IPS-18a (cell line): Measurements from ENCODE around the gene TMEM62.
"Not testable (repeated sequence)": the region's sequence is repeated elsewhere in the genome, so short reads cannot be mapped to it uniquely, and the experiment has no call there.

Experiments
- H3K27ac ChIP-seq: one replicate; pipeline ENCODE4 v1.5.1; 2013; ENCODE audit warnings: low read length
- H3K27me3 ChIP-seq: one replicate; pipeline ENCODE4 v1.6.1; 2013; ENCODE audit warnings: mild to moderate bottlenecking, low read length; ENCODE audit not compliant: control insufficient read depth, insufficient read depth
- H3K36me3 ChIP-seq: one replicate; pipeline ENCODE4 v1.6.1; 2013; ENCODE audit warnings: low read depth, low read length; ENCODE audit not compliant: control insufficient read depth
- H3K4me1 ChIP-seq: one replicate; pipeline ENCODE4 v1.6.1; 2013; ENCODE audit warnings: low read depth, low read length; ENCODE audit not compliant: control insufficient read depth
- H3K4me3 ChIP-seq: one replicate; pipeline ENCODE4 v1.5.1; 2013; ENCODE audit warnings: low read length
- H3K9ac ChIP-seq: one replicate; pipeline ENCODE4 v1.6.1; 2013; ENCODE audit warnings: mild to moderate bottlenecking, low read length, moderate library complexity
- H3K9me3 ChIP-seq: one replicate; pipeline ENCODE4 v1.6.1; 2013; ENCODE audit warnings: low read depth, low read length; ENCODE audit not compliant: control insufficient read depth

Gene TMEM62

DNA sequence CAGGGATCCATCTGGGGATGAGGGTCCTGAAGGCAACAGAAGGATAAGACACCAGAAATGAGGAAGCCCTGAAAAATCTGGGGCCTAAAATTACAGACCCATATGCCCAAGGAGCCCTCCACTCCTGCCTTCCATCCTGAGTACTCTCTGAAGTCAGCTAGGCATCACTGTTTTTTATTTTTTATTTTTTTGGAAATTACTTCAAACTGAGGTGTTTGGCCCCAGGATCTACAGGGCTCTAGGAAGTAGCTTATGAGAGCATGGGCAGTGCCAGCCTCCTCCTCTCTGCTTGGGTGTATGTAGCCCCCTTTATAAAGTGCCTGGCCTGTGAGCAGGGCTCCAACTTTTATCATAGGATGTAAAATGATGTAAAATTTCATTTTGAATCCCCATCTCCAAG, 79.6 kb downstream of the TMEM62 start:
- Histone ChIP-seq H3K36me3 (no peaks in the 10 kb centered on the region), H3K9ac (no peak overlapping the region), H3K4me3 (no peak overlapping the region), H3K9me3 (no peaks in the 10 kb centered on the region), H3K4me1 (no peaks in the 10 kb centered on the region), H3K27ac (no peak overlapping the region), H3K27me3 (no peaks in the 10 kb centered on the region)

DNA sequence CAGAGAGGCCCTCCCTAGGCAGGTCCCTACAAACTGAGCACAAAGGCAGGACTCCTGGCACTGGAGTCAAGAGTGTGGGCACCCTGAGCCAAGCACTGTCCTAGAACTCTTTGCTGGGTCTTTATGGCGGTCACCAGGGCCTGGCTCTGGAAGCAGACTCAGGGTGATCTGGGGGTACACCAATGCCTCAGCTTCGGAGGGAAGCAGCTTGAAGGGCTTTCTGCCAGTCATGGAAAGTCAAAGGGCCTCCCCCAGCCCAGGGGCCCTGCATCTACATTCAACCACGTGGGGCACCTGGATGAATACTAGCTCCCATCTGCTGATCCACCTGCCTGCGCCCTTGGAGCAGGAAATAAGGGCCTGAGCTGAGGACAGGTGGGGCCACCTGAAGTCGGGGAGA, 80.1 kb downstream of the TMEM62 start:
- H3K27me3 ChIP-seq: no peaks in the 10 kb centered on the region
- H3K27ac ChIP-seq: no peak overlapping the region
- no peaks in the 10 kb centered on the region for H3K4me1 ChIP-seq
- H3K4me3 ChIP-seq: no peak overlapping the region
- H3K9ac ChIP-seq: no peak overlapping the region
- H3K36me3 ChIP-seq: no peaks in the 10 kb centered on the region
- no peaks in the 10 kb centered on the region for H3K9me3 ChIP-seq

DNA sequence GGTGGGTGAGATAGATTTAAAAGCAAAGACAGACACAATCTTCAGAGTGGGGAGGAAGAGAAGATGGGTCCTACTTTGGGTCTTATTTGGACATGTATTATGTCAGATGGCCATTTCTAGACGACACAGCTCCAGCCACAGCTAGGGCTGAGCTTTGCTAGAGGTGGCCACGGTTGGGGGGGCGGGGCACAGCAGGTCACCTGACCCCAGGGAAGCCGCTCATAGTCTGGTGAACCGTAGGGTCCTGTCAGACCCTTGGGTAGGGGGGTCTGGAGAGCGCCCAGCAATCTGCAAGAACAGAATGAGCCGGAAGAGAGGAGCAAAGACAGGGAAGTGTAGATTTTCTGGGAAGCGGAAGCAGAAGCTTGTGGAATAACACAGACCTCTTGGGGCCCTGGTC, 80.8 kb downstream of the TMEM62 start:
- Histone ChIP-seq H3K4me3 (no peak overlapping the region), H3K4me1 (no peaks in the 10 kb centered on the region), H3K9me3 (no peaks in the 10 kb centered on the region), H3K36me3 (no peaks in the 10 kb centered on the region), H3K27me3 (no peaks in the 10 kb centered on the region), H3K27ac (no peak overlapping the region), H3K9ac (no peak overlapping the region)

DNA sequence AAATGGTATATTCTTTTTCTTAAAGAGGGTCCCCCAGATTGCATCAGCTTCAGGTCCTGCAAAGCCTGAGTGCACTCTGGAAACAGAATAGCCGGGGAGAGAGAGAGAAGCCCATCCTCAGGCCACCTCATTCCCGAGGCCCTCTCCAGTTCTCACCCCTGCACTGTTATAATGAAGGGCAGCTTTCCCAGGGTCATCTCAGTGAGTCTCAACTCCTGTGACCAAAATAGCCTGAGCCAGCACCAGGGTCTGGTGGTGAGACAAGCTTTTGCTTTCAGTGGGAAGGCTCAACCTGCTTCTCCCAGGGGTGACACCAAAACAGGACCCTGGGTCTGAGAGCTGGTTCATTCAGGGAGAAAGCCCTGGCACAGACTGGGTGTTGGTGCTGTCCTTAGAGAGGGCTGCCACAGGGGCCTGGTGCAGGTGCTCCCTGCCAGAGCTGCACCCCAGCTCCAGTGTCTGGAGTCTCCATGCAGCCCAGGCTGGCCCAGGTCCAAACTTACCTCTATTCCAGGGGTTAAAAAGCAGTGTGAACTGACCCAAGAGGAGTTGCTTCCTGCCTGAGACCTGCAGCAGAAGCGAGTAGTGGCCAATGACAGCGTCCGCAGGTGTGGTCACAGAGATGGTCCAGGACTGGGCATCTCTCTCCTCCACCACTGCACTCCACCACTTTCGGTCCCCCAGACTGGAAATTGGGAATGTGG, 81.4 kb downstream of the TMEM62 start:
- H3K9me3 ChIP-seq: no peaks in the 10 kb centered on the region
- no peak overlapping the region for H3K9ac ChIP-seq
- H3K27ac ChIP-seq: no peak overlapping the region
- no peak overlapping the region for H3K4me3 ChIP-seq
- no peaks in the 10 kb centered on the region for H3K4me1 ChIP-seq
- H3K27me3 ChIP-seq: no peaks in the 10 kb centered on the region
- H3K36me3 ChIP-seq: no peaks in the 10 kb centered on the region

DNA sequence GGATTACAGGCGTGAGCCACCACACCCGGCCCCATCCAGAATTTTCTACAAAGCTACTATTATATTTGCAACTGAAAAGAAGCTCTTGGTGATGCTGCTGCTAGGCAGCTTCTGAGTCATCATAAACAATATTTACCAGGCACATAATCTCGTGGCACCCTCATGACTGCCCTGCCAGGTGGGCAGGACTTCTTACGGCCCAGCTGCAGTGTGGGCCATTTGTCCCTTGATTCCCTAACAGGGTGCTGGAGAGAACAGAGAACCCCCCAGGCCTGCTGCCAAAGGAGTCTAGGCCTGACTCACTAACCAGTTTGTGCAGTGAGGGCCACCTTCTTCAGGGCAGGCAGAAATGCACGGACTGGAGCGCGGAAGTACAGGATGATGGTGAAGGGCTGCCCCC, 82.6 kb downstream of the TMEM62 start:
- Histone ChIP-seq H3K36me3 (no peaks in the 10 kb centered on the region), H3K27ac (no peak overlapping the region), H3K4me1 (no peaks in the 10 kb centered on the region), H3K9ac (no peak overlapping the region), H3K27me3 (no peaks in the 10 kb centered on the region), H3K4me3 (no peak overlapping the region), H3K9me3 (no peaks in the 10 kb centered on the region)

DNA sequence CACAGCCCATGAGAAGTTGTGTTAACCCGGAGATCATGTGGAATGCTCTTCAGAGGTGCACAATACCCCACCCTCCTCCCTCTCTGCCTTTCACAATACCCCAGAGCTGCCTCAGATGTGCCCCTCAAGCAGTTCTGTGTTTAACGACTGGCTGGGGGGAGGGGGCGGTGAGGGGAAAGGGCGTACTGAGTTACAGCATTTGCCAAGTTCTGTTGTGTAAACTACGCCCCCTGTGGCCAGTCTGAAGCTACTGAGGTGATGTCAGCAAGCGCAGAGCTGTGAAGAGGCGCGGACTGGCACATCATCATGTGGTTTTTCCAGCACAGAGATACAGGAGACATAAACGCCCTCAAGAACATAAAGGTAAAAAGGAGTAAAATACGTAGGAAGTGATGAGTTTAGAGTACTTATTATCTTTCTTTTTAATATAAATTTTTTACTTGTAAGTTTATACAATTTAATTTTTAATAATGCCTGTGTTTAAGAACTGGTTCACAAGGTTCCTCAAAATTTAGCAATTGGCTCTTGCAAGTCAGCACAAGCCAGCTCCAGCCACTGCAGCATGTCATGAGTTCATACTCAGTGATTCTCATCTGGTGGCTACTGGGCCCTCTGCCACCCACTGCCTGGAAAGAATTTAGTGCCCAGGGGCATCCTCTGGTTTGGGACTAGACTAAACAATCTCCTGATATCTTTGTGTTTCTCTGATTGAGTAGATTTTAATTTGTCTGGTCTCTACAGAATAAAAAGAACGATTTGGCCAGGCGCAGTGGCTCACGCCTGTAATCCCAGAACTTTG, 85.7 kb downstream of the TMEM62 start:
- H3K4me3 ChIP-seq: no peak overlapping the region
- H3K4me1 ChIP-seq: no peaks in the 10 kb centered on the region
- H3K9ac ChIP-seq: no peak overlapping the region
- no peaks in the 10 kb centered on the region for H3K27me3 ChIP-seq
- H3K36me3 ChIP-seq: no peaks in the 10 kb centered on the region
- H3K9me3 ChIP-seq: no peaks in the 10 kb centered on the region
- no peak overlapping the region for H3K27ac ChIP-seq

DNA sequence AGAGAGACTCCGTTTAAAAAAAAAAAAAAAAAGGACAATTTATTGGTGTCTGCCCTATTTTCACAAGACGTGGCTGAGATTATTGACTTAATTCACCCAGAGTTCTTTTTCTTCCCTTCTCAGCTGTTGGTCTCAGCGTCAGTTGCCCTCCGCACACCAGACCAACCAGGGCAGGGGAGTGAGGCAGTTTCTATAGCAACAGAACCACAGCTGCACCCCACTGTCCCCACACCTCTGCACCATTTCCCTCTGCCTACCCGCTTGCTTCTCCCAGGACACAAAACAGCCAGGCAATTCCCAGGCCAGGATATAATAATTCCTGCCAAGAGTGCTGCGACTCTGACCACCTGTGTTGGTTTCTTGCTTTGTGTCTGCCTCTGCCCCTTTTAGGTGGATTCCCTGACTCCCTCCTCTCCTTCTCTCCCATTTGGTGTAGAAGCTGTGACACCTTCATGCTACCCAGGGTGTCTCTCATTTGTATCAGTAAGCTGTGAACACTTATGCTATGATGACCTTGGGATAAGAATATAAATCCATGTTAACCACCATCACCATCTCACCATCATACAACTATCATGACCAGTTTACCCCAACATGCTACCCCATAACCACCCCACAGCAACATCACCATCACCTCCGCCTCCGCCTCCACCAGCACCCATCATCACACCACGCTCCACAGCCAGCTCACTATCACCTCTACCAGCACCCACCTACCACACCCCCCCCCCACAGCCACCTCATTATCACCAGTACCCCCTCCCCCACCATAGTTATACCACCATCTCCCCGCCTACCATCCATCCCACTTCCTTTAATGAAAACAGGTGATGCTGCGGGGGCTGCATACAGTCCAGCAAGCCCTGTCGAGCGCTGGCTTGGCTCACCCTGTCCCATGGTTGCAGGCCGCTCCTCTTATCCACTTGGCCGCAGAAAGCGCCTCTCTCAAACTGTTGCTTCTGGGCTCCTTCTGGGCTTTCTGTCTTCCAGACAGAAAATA, 86.8 kb downstream of the TMEM62 start:
- no peak overlapping the region for H3K27ac ChIP-seq
- no peaks in the 10 kb centered on the region for H3K4me1 ChIP-seq

DNA sequence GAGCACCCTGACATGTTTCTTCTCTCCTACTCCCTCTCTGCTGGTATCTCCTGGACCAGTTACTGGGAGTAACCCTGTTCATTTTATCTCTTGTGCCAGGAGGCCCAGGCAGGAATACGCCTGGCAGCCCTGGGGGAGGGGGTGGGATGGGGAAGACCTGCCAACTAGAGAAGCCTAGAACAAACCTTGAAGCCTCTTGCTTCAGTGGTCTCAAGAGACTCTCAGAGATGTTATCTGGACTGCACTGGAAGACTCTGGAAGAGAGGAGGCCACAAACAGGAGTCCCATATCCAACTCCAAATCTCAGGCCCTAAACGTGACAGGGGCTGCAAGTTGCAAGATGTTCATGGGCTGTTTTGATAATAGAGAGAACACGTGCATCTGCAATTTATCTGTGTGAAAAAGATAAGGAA, 87.6 kb downstream of the TMEM62 start, which contains the start of gene EPB42:
EPB42 (minus strand) TSS at position 28 of the 413 bp plus-strand sequence. CDS start 193 bp downstream, outside the sequence.
- no peaks in the 10 kb centered on the region for H3K9me3 ChIP-seq
- H3K4me1 ChIP-seq: no peaks in the 10 kb centered on the region
- no peak within 1 kb of the TSS for H3K27ac ChIP-seq

More for the DNA sequence above, 86.8 kb downstream of the TMEM62 start:
- Histone ChIP-seq H3K9me3 (no peaks in the 10 kb centered on the region), H3K36me3 (no peaks in the 10 kb centered on the region), H3K4me3 (no peak overlapping the region), H3K9ac (no peak overlapping the region), H3K27me3 (no peaks in the 10 kb centered on the region)

DNA sequence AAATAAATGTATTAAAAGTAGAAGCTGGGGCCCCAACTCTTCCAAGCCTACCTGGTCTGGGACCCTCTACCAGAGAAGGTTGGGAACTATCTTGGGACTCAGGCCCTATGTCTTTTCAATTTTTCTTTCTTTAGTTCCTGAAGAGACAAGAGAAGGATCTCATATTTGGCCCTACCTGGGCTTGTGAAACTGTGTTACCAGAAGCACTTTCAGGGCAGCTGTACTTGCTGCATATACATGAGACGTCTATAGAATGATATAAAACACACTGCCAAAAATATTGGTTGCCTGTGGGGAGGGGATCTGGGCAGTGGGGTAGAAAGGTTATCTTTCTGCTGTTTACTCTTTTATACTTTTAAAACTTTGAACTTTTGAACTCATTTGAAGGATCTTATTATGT, 88.0 kb downstream of the TMEM62 start:
- H3K36me3 ChIP-seq: no peaks in the 10 kb centered on the region
- H3K4me3 ChIP-seq: no peak overlapping the region
- H3K4me1 ChIP-seq: no peaks in the 10 kb centered on the region
- no peak overlapping the region for H3K9ac ChIP-seq
- H3K27me3 ChIP-seq: no peaks in the 10 kb centered on the region
- no peak overlapping the region for H3K27ac ChIP-seq
- no peaks in the 10 kb centered on the region for H3K9me3 ChIP-seq

More for the DNA sequence above, 87.6 kb downstream of the TMEM62 start, which contains the start of gene EPB42:
- H3K36me3 ChIP-seq: no peaks in the 10 kb centered on the region
- no peak within 1 kb of the TSS for H3K4me3 ChIP-seq
- no peak within 1 kb of the TSS for H3K9ac ChIP-seq
- no peaks in the 10 kb centered on the region for H3K27me3 ChIP-seq

DNA sequence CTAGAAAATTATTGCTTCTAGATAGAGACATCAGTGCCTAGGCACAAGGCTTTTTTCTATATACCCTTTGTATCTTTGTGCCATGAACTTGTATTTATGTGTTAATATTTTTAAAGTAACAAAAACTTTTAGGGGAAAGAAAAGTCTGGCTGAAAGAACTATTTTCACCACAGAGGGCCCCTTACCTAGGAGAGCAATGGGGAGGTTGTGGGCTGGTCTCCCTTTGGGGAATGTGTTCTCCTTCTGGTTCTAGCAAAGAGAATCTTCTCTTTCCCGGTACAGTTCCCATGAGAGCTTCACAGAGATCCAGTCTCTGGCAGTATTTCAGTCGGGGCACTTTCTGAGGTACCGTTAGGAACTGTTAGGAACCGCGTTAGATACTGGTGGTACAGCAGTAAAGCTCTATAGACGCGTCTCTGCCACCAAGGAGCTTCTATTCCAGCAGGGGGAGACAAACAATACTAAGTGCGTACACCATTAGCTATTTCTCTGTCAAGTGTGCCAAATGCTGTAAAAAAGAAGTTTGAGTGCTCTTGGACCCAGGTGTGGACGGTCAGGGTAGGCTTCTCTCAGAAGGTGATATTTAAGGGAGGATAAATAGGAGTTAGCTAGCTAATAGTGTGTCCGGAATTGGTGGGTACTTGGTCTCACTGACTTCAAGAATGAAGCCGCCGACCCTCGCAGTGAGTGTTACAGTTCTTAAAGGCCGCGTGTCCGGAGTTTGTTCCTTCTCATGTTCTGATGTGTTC, 92.0 kb downstream of the TMEM62 start:
- Histone ChIP-seq H3K4me3 (no peak overlapping the region), H3K9me3 (no peaks in the 10 kb centered on the region), H3K9ac (no peak overlapping the region), H3K4me1 (no peaks in the 10 kb centered on the region), H3K27me3 (no peaks in the 10 kb centered on the region), H3K36me3 (no peaks in the 10 kb centered on the region), H3K27ac (no peak overlapping the region)

DNA sequence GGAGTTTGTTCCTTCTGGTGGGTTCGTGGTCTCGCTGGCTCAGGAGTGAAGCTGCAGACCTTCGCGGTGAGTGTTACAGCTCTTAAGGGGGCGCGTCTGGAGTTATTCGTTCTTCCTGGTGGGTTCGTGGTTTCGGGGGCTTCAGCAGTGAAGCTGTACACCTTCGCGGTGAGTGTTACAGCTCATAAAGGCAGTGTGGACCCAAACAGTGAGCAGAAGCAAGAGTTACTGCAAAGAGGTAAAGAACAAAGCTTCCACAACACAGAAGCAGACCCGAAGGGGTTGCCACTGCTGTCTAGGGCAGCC, 92.5 kb downstream of the TMEM62 start:
- H3K4me1 ChIP-seq, H3K27me3 ChIP-seq, H3K9me3 ChIP-seq, H3K27ac ChIP-seq, H3K36me3 ChIP-seq, H3K9ac ChIP-seq, H3K4me3 ChIP-seq: not testable (repeated sequence)
